Measurements from ENCODE around the gene CSK.
A peak's percentile ranks its signal among the peaks of the same experiment; 100 is the strongest.

CSK gene

GRCh38 chr15:74794248-74794969, 12.5 kb downstream of the CSK start:
- DNase-seq (ENCODE audit: extremely low read depth, insufficient read length): no peak
- no peak overlapping the region for H3K4me3 ChIP-seq (replicated peaks; ENCODE audit: low read depth, low read length)
- no peak for TF ChIP-seq CTCF (IDR thresholded peaks at IDR 0.05; ENCODE audit: insufficient read depth, low read length, poor library complexity, severe bottlenecking)
- H3K27me3 ChIP-seq (replicated peaks; ENCODE audit: control insufficient read depth, insufficient read depth, low read length): no peaks in the 10 kb centered on the region
- H3K36me3 ChIP-seq (ENCODE audit: control insufficient read depth, insufficient read depth, low read length): peaks cover 26% of the 10 kb centered on the region

GRCh38 chr15:74794970-74795349, 13.1 kb downstream of the CSK start:
- no peak for DNase-seq (ENCODE audit: extremely low read depth, insufficient read length)
- Histone ChIP-seq H3K4me3 (replicated peaks; ENCODE audit: low read depth, low read length) (no peak overlapping the region), H3K36me3 (ENCODE audit: control insufficient read depth, insufficient read depth, low read length) (peaks cover 24% of the 10 kb centered on the region), H3K27me3 (replicated peaks; ENCODE audit: control insufficient read depth, insufficient read depth, low read length) (no peaks in the 10 kb centered on the region)
- no peak for TF ChIP-seq CTCF (IDR thresholded peaks at IDR 0.05; ENCODE audit: insufficient read depth, low read length, poor library complexity, severe bottlenecking)

- H3K27me3 ChIP-seq (replicated peaks; ENCODE audit: control insufficient read depth, insufficient read depth, low read length): no peaks in the 10 kb centered on the region
These were observed 14.2 kb downstream of the CSK start for GRCh38 chr15:74795966-74796625.

GRCh38 chr15:74798388-74799254, 16.7 kb downstream of the CSK start:
- no peak overlapping the region for H3K4me3 ChIP-seq (replicated peaks; ENCODE audit: low read depth, low read length)
- peak; percentile 56 for TF ChIP-seq CTCF (IDR thresholded peaks at IDR 0.05; ENCODE audit: insufficient read depth, low read length, poor library complexity, severe bottlenecking)
- peak; percentile 69 for DNase-seq (ENCODE audit: extremely low read depth, insufficient read length)
- peaks cover 56% of the 10 kb centered on the region for H3K36me3 ChIP-seq (ENCODE audit: control insufficient read depth, insufficient read depth, low read length)
- H3K27me3 ChIP-seq (replicated peaks; ENCODE audit: control insufficient read depth, insufficient read depth, low read length): no peaks in the 10 kb centered on the region

More at GRCh38 chr15:74795966-74796625, 14.2 kb downstream of the CSK start:
- DNase-seq (ENCODE audit: extremely low read depth, insufficient read length): no peak
- Histone ChIP-seq H3K36me3 (ENCODE audit: control insufficient read depth, insufficient read depth, low read length) (peaks cover 34% of the 10 kb centered on the region), H3K4me3 (replicated peaks; ENCODE audit: low read depth, low read length) (no peak overlapping the region)
- TF ChIP-seq CTCF (IDR thresholded peaks at IDR 0.05; ENCODE audit: insufficient read depth, low read length, poor library complexity, severe bottlenecking): no peak

- peak; percentile 32 for TF ChIP-seq CTCF (IDR thresholded peaks at IDR 0.05; ENCODE audit: insufficient read depth, low read length, poor library complexity, severe bottlenecking)
- Histone ChIP-seq H3K4me3 (replicated peaks; ENCODE audit: low read depth, low read length) (no peak overlapping the region), H3K36me3 (ENCODE audit: control insufficient read depth, insufficient read depth, low read length) (peaks cover 60% of the 10 kb centered on the region), H3K27me3 (replicated peaks; ENCODE audit: control insufficient read depth, insufficient read depth, low read length) (no peaks in the 10 kb centered on the region)
- no peak for DNase-seq (ENCODE audit: extremely low read depth, insufficient read length)
These were observed 17.5 kb downstream of the CSK start for GRCh38 chr15:74799255-74799855.

Measured in GM06990 (cell line).